ENCODE measurements around the gene STUB1.

DNA sequence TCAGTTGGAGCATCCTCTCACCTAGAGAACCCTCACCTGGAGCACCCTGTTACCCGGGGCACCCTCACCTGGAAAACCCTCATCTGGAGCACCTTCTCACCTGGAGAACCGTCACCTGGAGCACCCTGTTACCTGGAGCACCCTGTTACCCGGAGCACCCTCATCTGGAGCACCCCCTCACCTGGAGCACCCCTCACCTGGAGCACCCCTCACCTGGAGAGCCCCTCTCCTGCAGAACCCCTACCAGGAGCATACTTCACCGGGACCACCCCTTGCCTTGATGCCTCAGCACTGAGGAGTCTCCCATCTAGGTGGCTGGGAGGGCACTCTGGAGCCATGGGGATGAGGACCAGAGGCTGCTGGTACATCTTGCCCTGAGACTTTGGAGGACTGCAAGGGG is 28.7 kb downstream of the STUB1 start:
- TF ChIP-seq, protein P1, sequence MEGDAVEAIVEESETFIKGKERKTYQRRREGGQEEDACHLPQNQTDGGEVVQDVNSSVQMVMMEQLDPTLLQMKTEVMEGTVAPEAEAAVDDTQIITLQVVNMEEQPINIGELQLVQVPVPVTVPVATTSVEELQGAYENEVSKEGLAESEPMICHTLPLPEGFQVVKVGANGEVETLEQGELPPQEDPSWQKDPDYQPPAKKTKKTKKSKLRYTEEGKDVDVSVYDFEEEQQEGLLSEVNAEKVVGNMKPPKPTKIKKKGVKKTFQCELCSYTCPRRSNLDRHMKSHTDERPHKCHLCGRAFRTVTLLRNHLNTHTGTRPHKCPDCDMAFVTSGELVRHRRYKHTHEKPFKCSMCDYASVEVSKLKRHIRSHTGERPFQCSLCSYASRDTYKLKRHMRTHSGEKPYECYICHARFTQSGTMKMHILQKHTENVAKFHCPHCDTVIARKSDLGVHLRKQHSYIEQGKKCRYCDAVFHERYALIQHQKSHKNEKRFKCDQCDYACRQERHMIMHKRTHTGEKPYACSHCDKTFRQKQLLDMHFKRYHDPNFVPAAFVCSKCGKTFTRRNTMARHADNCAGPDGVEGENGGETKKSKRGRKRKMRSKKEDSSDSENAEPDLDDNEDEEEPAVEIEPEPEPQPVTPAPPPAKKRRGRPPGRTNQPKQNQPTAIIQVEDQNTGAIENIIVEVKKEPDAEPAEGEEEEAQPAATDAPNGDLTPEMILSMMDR (IDR thresholded peaks at IDR 0.05) = no peak
- TF ChIP-seq POLR2A (IDR thresholded peaks at IDR 0.05) = no peak

All from vagina (tissue), 2 donors.